Transverse colon (tissue), 4 donors: Measurements from ENCODE around the gene CDC5L.

Experiments
- CTCF ChIP-seq, 5 experiments: fragments of 200-600 bp in 3 of 5; fragments of 450-650 bp in 2 of 5; sonication (generic) in 3 of 5; IDR thresholded peaks; 1 replicate in 2 of 5; 2 replicates in 3 of 5; pipeline ENCODE4 v1.5.1; 2016 to 2017; ENCODE audit warnings: antibody characterized with exemption in 5 of 5, inconsistent platforms in 3 of 5, mild to moderate bottlenecking in 2 of 5, moderate library complexity in 1 of 5
- EP300 ChIP-seq: sonication (generic); formaldehyde crosslinking; IDR thresholded peaks from one replicate; pipeline ENCODE4 v1.6.1; 2017; ENCODE audit warnings: antibody characterized with exemption, low read depth
- POLR2A ChIP-seq: fragments of 450-650 bp; IDR thresholded peaks from one replicate; pipeline ENCODE4 v1.6.1; 2016; ENCODE audit warnings: antibody characterized with exemption, mild to moderate bottlenecking, moderate library complexity
- POLR2AphosphoS5 ChIP-seq, 3 donors: sonication (generic); formaldehyde crosslinking; IDR thresholded peaks; one replicate each; pipeline ENCODE4 v1.6.1; 2016; ENCODE audit warnings: antibody characterized with exemption in 3 of 3

- TF ChIP-seq POLR2A (no peak), CTCF (IDR thresholded peaks at IDR 0.05) (no peak), POLR2AphosphoS5 (IDR thresholded peaks at IDR 0.05) (no peak), EP300 (no peak)
These were observed 13.1 kb downstream of the CDC5L start for GRCh38 chr6:44400572-44400971.
